Left lung (tissue), 8 donors: ENCODE data around the gene ZNF689. TPM values are rescaled to one million over a fixed set of nuclear protein-coding genes. Genes with fewer than 3 reads are reported as not detected.

Source experiments
- polyA plus RNA-seq, 6 donors: library from polyadenylated mRNA; unstranded; fragments of 120-200 nt; gene quantifications; one replicate each; pipeline ENCODE4 v1.2.1, GENCODE V29; 2013; ENCODE audit not compliant: insufficient read length in 6 of 6
- total RNA-seq, 2 donors: library from RNA; stranded (reverse); fragmentation: NEBNext Ultra II Directional; extraction: Animal tissue kit (Norgen Biotek cat#: 25700); gene quantifications; one replicate each; pipeline ENCODE4 v1.2.1, GENCODE V29; 2021
- donor health status: DM: no; HTN: yes; CAD: no.
- donor health status: DM: no; HTN: no; CAD: no.

The ZNF689 gene
- total and polyA plus RNA-seq, 8 donors: 5.4 to 9.9 (median 8.1) TPM

Other genes with a start within 250 kb of the ZNF689 start
- gene TBC1D10B, start 239.9 kb downstream of the ZNF689 start, total RNA-seq: 10 to 100 TPM; 32.7 to 43.7 TPM
- 10 to 100 TPM; 29.5 to 39.3 (median 34.4) TPM for gene TBC1D10B, start 239.9 kb downstream of the ZNF689 start, polyA plus RNA-seq
- gene MYL11, start 235.6 kb downstream of the ZNF689 start, total RNA-seq: 1 to 10 TPM in 1 of 2 donors, not detected in 1; 1.6 TPM
- gene MYL11, start 235.6 kb downstream of the ZNF689 start, polyA plus RNA-seq: under 1 TPM in 4 of 6 donors, not detected in 2; 0.27 to 0.87 (median 0.62) TPM
- gene SEPTIN1, start 227.8 kb downstream of the ZNF689 start, total RNA-seq: 1 to 10 TPM; 2.9 to 6.3 TPM
- gene SEPTIN1, start 227.8 kb downstream of the ZNF689 start, polyA plus RNA-seq: 1 to 10 TPM; 2.5 to 3.6 (median 3.1) TPM
- 1 to 10 TPM; 7.0 TPM for gene ZNF48, start 215.0 kb downstream of the ZNF689 start, total RNA-seq
- 10 to 100 TPM in 2 of 6 donors, 1 to 10 TPM in 4; 6.8 to 11.7 (median 9.0) TPM for gene ZNF48, start 215.0 kb downstream of the ZNF689 start, polyA plus RNA-seq
- 1 to 10 TPM; 6.0 to 8.5 TPM for gene ZNF771, start 202.8 kb downstream of the ZNF689 start, total RNA-seq
- 1 to 10 TPM; 4.0 to 6.4 (median 5.5) TPM for gene ZNF771, start 202.8 kb downstream of the ZNF689 start, polyA plus RNA-seq
- 10 to 100 TPM; 26.2 to 37.4 TPM for gene DCTPP1, start 180.4 kb downstream of the ZNF689 start, total RNA-seq
- gene DCTPP1, start 180.4 kb downstream of the ZNF689 start, polyA plus RNA-seq: 10 to 100 TPM; 35.5 to 49.3 (median 38.0) TPM
- gene SEPHS2, start 164.5 kb downstream of the ZNF689 start, total RNA-seq: 10 to 100 TPM; 50.3 to 64.0 TPM
- 10 to 100 TPM; 28.4 to 36.6 (median 31.9) TPM for gene SEPHS2, start 164.5 kb downstream of the ZNF689 start, polyA plus RNA-seq
- 10 to 100 TPM; 19.9 to 60.2 TPM for gene ITGAL, start 137.6 kb downstream of the ZNF689 start, total RNA-seq
- 1 to 10 TPM; 2.9 to 6.0 (median 5.3) TPM for gene ITGAL, start 137.6 kb downstream of the ZNF689 start, polyA plus RNA-seq
- gene ZNF768, start 83.8 kb downstream of the ZNF689 start, total RNA-seq: 10 to 100 TPM; 26.1 to 26.4 TPM
- 10 to 100 TPM; 31.6 to 42.2 (median 35.0) TPM for gene ZNF768, start 83.8 kb downstream of the ZNF689 start, polyA plus RNA-seq
- gene ZNF747, start 75.5 kb downstream of the ZNF689 start, total RNA-seq: 10 to 100 TPM in 1 of 2 donors, 1 to 10 TPM in 1; 6.6 to 11.8 TPM
- gene ZNF747, start 75.5 kb downstream of the ZNF689 start, polyA plus RNA-seq: 1 to 10 TPM; 8.0 to 9.9 (median 9.0) TPM
- 1 to 10 TPM; 7.4 to 9.0 TPM for gene ZNF764, start 52.0 kb downstream of the ZNF689 start, total RNA-seq
- gene ZNF764, start 52.0 kb downstream of the ZNF689 start, polyA plus RNA-seq: 10 to 100 TPM; 11.2 to 15.8 (median 12.4) TPM
- gene ZNF688, start 38.7 kb downstream of the ZNF689 start, total RNA-seq: 10 to 100 TPM; 11.8 to 12.3 TPM
- 10 to 100 TPM in 4 of 6 donors, 1 to 10 TPM in 2; 8.9 to 16.4 (median 13.0) TPM for gene ZNF688, start 38.7 kb downstream of the ZNF689 start, polyA plus RNA-seq
- 10 to 100 TPM; 12.9 to 15.6 TPM for gene ZNF785, start 24.7 kb downstream of the ZNF689 start, total RNA-seq
- gene ZNF785, start 24.7 kb downstream of the ZNF689 start, polyA plus RNA-seq: 10 to 100 TPM; 25.0 to 33.0 (median 30.4) TPM
- 10 to 100 TPM; 46.1 to 58.8 TPM for gene PRR14, start 40.6 kb upstream of the ZNF689 start, total RNA-seq
- gene PRR14, start 40.6 kb upstream of the ZNF689 start, polyA plus RNA-seq: 10 to 100 TPM; 39.2 to 50.3 (median 44.1) TPM
- gene FBRS, start 48.0 kb upstream of the ZNF689 start, total RNA-seq: 10 to 100 TPM; 52.1 to 62.3 TPM
- gene FBRS, start 48.0 kb upstream of the ZNF689 start, polyA plus RNA-seq: 10 to 100 TPM; 54.1 to 80.8 (median 64.0) TPM
- 10 to 100 TPM; 57.1 to 67.4 TPM for gene SRCAP, start 88.8 kb upstream of the ZNF689 start, total RNA-seq
- gene SRCAP, start 88.8 kb upstream of the ZNF689 start, polyA plus RNA-seq: 10 to 100 TPM; 30.7 to 48.5 (median 39.0) TPM
- gene PHKG2, start 138.0 kb upstream of the ZNF689 start, total RNA-seq: 10 to 100 TPM; 28.8 to 31.2 TPM
- 10 to 100 TPM; 24.5 to 35.8 (median 29.3) TPM for gene PHKG2, start 138.0 kb upstream of the ZNF689 start, polyA plus RNA-seq
- gene CFAP119, start 151.7 kb upstream of the ZNF689 start, total RNA-seq: 10 to 100 TPM in 1 of 2 donors, 1 to 10 TPM in 1; 6.6 to 10.9 TPM
- 1 to 10 TPM; 5.1 to 7.6 (median 6.8) TPM for gene CFAP119, start 151.7 kb upstream of the ZNF689 start, polyA plus RNA-seq
- gene RNF40, start 151.9 kb upstream of the ZNF689 start, total RNA-seq: 10 to 100 TPM; 93.4 to 98.7 TPM
- gene RNF40, start 151.9 kb upstream of the ZNF689 start, polyA plus RNA-seq: 100 to 1,000 TPM in 3 of 6 donors, 10 to 100 TPM in 3; 87.8 to 116 (median 100) TPM
- 10 to 100 TPM; 12.3 to 13.1 TPM for gene ZNF629, start 176.8 kb upstream of the ZNF689 start, total RNA-seq
- 10 to 100 TPM; 17.8 to 22.8 (median 20.9) TPM for gene ZNF629, start 176.8 kb upstream of the ZNF689 start, polyA plus RNA-seq